Activated naive CD4-positive, alpha-beta T cell treated with anti-CD3 and anti-CD28 coated beads, Interleukin-2, amount 50 U/mL, for 16 hours (primary cell): ENCODE data around the gene PLEKHG4B.
"Not testable (repeated sequence)": the region's sequence is repeated elsewhere in the genome, so short reads cannot be mapped to it uniquely, and the experiment has no call there.

Experiments used
- DNase-seq: peaks from one replicate; pipeline ENCODE4 v3.0.0-alpha.2; 2020

PLEKHG4B gene

GRCh38 chr5:96976-97660, 5.2 kb downstream of the PLEKHG4B start:
- no peak for DNase-seq

- DNase-seq: no peak
Measured at GRCh38 chr5:99815-100214, 7.8 kb downstream of the PLEKHG4B start.

- no peak for DNase-seq
Measured at GRCh38 chr5:102411-103043, 10.6 kb downstream of the PLEKHG4B start.

GRCh38 chr5:104106-104505, 12.1 kb downstream of the PLEKHG4B start:
- not testable (repeated sequence) for DNase-seq

- no peak for DNase-seq
Measured at GRCh38 chr5:104778-105296, 12.9 kb downstream of the PLEKHG4B start.

- DNase-seq: no peak
Measured at GRCh38 chr5:105504-106070, 13.6 kb downstream of the PLEKHG4B start.

GRCh38 chr5:106587-106986, 14.6 kb downstream of the PLEKHG4B start:
- no peak for DNase-seq

- no peak for DNase-seq
Measured at GRCh38 chr5:107526-107925, 15.6 kb downstream of the PLEKHG4B start.

GRCh38 chr5:109826-110225, 17.9 kb downstream of the PLEKHG4B start:
- no peak for DNase-seq

- DNase-seq: no peak
Measured at GRCh38 chr5:110270-110888, 18.4 kb downstream of the PLEKHG4B start.

- DNase-seq: no peak
Measured at GRCh38 chr5:111171-111570, 19.2 kb downstream of the PLEKHG4B start.

GRCh38 chr5:119486-120097, 27.6 kb downstream of the PLEKHG4B start:
- no peak for DNase-seq

GRCh38 chr5:121432-121831, 29.5 kb downstream of the PLEKHG4B start:
- DNase-seq: no peak

GRCh38 chr5:125815-126214, 33.8 kb downstream of the PLEKHG4B start:
- DNase-seq: no peak

GRCh38 chr5:126806-127205, 34.8 kb downstream of the PLEKHG4B start:
- DNase-seq: no peak

- no peak for DNase-seq
Measured at GRCh38 chr5:127886-128285, 35.9 kb downstream of the PLEKHG4B start.

GRCh38 chr5:128446-128845, 36.5 kb downstream of the PLEKHG4B start:
- no peak for DNase-seq

GRCh38 chr5:129148-129547, 37.2 kb downstream of the PLEKHG4B start:
- no peak for DNase-seq

GRCh38 chr5:129820-130219, 37.9 kb downstream of the PLEKHG4B start:
- no peak for DNase-seq

- no peak for DNase-seq
Measured at GRCh38 chr5:130601-131131, 38.7 kb downstream of the PLEKHG4B start.

- no peak for DNase-seq
Measured at GRCh38 chr5:136901-137300, 44.9 kb downstream of the PLEKHG4B start.

- no peak for DNase-seq
Measured at GRCh38 chr5:137741-138140, 45.8 kb downstream of the PLEKHG4B start.

GRCh38 chr5:138936-139335, 47.0 kb downstream of the PLEKHG4B start:
- DNase-seq: no peak
